Left cardiac atrium (tissue), 4 donors: ENCODE results near the gene NPAS2. TPM values are rescaled to one million over a fixed set of nuclear protein-coding genes. Genes with fewer than 3 reads are reported as not detected.

Source experiments
- ATAC-seq, 2 donors: fragments of 200-7000 bp; cut with Tn5 transposase; one replicate each; pipeline ENCODE4 v1.9.1; 2020; ENCODE audit warnings: mild to moderate bottlenecking in 2 of 2, moderate library complexity in 2 of 2
- DNase-seq: peaks from one replicate; pipeline ENCODE4 v3.0.0-alpha.2; 2020
- intact Hi-C, 2 donors: fragments of 100-400 bp; cut with DNase I; formaldehyde crosslinking; loops; one replicate each; pipeline versions ENCODE4 v1.14.1 to v1.15.1; 2022 to 2023
- total RNA-seq, 2 donors: library from RNA; stranded (reverse); fragmentation: NEBNext Ultra II Directional; extraction: Animal tissue kit (Norgen Biotek cat#: 25700); gene quantifications; one replicate each; pipeline ENCODE4 v1.2.1, GENCODE V29; 2021
- donor health status: DM: no; HTN: yes; CAD: no.
- donor health status: DM: no; HTN: yes; CAD: no; lungs with severe emphysema.
- donor health status: DM: yes; HTN: yes; CAD: no.
- donor health status: Dilated cardiomyopathy.

NPAS2 gene
- total RNA-seq, 2 donors from 2014 or later: 33.8 to 51.2 TPM

DNA sequence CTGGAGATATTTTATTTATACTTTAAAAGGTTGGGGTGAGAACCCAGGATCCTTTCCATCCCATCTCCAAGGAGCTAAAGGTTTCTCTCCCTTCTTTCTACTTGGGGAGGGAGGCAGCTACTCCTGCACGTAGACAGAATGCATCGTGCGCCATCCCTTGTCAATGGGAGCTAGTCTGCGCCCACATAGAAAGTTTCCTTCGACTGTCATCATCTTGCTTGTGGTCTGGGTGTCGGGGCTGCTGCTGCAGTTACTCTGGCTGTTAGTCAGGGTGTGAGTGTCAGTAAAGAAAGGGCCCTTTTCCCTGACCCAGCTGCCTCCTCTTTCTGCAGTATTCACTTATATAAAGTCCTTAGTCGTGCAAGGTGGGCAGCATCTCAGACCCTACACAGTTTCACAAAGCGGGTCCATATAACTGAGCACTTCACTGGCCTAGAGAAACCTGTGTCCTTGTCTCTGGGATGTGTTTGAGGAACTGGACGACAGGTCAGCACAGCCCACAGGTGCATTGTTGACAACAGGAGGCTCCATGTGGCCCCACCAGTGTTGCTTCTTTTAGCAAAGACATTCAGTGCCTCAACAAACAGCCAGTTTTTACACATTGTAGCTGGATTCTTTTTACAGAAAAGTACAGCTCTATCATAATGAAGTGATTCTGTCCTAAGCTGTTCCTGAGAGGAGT is 22.4 kb downstream of the NPAS2 start:
- DNase-seq: no peak
- intact Hi-C loops: no loop called here
- no peak for ATAC-seq

DNA sequence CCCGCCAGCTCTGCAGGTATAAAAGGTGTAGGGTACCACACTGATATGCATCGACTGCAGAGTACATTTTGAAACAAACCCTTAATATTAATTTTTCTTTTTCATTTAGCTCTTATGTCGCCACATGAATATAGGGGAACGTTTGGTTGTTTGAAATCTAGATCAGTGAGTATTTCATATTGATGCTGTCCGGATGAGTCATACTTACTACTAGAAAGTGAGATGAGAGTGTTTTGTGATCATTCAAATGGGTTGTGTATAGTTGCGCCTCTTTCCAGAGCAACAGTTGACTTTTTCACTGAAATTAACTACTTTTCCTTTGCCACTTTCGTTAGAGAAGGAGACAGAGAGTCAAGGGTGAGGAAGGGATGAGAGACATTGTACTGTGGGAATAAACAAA is 24.6 kb downstream of the NPAS2 start:
- ATAC-seq: no peak
- intact Hi-C loops: no loop called here
- no peak for DNase-seq

DNA sequence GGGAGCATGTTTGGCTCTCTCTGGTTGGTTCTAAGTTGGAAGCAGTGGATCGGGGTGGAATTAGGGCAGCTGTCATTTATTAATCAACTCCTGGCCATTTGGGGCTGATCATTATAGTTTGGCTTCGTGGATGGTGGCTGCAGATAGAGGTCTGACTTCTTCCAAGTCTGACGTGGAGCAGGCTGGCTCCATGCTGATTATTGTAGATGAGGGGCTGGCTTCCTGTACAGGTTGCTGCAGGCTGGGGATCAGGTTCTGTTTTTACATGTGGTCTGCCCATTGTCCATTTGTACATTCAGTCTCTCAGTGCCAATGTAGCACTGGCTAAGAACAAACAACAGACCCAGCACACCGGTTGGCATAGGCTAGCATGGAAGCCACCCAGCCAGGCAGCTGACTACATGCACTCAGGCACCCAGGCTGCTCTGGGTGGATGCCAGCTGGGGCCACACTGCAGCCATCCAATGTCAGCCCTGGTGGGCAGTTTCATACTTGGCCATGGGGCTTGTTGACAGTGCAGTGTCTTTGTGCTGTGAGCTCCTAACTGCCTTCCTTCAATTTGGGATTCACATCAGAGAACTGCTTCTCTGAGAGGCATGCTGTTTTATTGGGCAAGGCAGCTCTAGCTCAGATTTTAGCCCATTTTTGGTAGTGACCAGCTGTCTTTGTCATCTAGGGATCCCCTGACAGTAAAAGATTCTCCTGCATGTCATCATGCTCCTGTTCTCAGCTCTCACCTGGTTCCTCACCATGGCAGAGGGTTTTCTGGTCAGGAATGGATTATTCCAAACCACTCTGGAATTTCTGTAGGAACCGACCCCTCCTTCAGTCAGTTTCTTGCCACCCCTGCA is 25.4 kb downstream of the NPAS2 start:
- DNase-seq (peak; percentile 56), ATAC-seq (peak; percentile 72 to 86)
- intact Hi-C loops: no loop called here

DNA sequence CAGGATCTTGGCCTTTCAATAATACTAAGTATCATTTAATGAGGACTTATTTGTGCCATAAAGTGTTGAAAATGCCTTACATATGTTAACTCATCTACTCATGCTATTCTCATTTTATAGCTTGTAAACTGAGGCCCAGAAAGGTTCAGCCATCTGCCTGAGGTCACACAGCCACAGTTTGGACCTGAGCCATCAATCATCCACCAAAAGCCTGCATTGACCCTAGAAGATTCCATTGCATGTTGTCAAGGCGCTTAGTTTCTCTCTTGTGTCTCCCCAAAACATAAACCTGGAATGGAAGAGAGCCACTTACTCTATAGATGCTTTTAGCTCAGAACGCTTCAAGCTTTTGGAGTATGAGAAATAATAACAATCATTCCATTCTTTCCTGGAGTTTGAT is 26.8 kb downstream of the NPAS2 start:
- intact Hi-C loops: no loop called here
- DNase-seq: no peak
- no peak for ATAC-seq

DNA sequence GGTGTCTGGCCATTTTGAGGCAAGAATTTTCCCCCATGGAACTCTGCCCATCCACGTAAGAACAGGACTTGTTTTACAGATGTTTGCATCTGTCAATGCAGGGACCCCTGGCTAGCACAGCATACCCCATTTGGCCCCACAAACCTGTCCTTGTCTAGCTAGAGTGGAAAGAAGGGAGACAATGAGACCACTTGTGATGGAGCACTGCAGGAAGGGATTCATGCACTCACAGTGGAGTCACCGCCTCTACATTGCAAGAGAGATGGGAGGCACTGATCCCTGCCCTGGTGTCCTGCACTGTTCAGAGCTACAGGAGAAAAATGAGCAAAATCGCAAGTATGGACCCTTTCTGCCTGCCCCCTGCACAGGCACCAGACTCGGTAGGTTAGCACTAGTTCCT is 32.5 kb downstream of the NPAS2 start:
- ATAC-seq (no peak), DNase-seq (no peak)
- intact Hi-C loops: no loop called here

DNA sequence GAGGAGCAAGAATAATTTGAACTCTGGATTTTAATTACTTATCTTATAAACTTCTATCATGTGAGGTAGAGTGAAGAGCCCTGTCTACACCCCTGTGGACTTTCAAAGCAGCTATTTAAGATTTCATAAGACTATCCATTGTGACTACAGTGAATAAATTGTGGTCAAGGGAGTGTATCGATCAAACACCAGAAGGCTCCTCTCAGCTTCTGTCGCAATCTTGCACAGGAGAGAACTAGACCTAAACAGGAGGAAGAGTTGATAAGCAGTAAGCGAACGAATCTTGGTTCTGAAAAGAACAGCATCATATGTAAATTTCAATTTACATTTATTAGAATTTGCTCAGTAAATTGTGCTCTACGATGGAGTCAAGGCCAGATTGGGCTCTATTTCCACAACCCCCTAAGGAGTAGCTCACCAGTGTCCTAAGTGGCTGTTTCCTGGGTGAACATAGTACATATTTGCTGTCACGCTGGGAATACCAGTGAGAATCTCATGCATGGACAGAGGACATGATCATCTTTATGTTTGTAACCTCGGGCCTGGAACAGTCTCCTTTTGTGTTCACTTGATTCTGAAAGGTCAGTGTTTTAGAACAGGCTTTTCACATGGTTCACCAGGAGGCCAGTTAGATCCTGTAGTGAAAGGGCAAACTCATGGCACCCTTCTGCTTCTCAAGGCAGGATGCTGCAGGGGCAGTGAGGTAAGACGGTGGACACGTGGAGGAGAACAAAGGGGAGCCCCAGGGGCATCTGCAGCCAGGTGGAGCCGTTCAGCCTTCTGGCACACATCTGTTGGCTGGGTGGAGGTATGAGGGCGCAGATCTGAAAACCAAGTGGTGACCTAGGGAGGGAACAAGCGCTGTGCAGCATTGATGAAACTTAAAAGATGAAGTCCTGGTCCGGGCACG is 33.3 kb downstream of the NPAS2 start:
- intact Hi-C loops: no loop called here
- DNase-seq (no peak), ATAC-seq (no peak)

DNA sequence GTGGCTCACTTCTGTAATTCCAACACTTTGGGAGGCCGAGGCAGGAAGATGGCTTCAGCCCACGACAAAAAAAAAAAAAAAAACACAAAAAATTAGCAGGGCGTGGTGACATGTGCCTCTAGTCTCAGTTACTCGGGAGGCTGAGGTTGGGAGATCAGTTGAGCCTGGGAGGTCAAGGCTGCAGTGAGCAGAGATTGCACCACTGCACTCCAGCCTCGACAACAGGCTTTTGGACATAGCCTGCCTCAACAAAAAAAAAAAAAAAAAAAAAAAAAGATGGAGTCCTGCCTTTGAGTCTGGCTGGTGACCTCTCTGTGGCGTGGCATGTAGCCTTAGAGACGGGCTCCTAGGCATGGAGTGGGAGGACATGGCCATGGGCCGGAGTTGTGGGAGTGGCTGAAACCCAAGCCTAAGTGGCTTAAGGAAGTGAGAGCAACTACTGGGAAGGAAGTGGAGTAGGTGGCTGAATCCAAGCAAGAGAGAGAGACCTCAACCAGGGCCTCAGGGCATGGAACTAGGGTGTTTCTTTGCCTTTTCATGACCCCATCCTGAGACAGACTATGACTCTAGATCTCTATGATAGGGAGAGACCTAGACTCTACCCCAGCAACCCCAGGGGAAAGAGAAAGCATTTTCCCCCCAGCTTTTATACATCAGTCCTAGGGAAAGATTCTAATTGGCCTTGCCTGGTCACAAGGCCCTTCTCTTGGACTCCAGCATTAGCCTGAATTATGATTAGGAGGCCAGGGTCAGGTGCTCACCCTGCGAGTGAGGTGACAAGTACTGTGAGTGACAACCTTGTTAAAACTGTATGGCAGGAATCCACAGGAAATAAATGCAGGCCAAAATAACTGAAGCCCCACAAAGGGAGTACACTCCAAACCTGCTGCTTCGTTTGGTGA is 34.2 kb downstream of the NPAS2 start:
- peak; percentile 34 for DNase-seq
- intact Hi-C loops: no loop called here
- ATAC-seq: peak in 1 of 2 donors; percentile 39

DNA sequence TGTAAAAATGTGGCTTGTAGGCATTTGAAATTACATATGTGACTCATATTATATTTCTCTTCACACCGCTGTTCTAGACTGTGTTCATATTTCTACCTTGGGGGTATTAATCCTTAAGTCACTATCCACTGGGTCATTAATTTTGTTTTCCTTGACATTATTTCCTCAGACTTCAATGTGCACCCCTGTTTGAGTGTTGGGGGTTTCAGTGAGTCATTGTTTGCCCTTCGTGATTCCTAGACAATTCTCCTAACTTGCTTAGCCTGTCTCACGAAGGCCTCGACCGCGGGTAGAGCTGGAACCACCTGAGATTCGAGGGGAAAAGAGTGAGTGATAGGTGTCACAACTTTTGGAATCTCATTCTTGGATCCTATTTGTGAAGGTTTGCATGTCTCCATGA is 35.1 kb downstream of the NPAS2 start:
- DNase-seq (no peak), ATAC-seq (no peak)
- intact Hi-C loops: no loop called here

DNA sequence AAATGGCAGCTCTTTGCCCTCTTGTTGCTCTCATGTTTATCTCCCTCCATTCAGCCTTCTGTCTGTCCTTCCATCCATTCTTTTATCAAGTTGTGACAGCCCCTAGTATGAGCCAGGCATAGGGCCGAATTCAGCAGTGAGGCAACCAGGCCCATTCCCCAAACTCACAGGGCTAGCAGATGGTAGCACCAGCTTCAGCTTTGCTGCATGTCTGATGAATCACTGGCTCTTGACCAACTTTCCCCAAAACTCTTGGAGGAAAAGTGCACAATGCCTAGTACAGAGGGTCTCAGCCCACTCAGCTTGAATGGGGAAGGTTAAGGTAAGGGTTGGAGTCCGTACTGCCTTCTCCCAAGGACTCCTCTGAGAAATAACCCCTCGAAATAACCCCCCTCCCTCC is 35.7 kb downstream of the NPAS2 start:
- DNase-seq: no peak
- intact Hi-C loops: no loop called here
- no peak for ATAC-seq

DNA sequence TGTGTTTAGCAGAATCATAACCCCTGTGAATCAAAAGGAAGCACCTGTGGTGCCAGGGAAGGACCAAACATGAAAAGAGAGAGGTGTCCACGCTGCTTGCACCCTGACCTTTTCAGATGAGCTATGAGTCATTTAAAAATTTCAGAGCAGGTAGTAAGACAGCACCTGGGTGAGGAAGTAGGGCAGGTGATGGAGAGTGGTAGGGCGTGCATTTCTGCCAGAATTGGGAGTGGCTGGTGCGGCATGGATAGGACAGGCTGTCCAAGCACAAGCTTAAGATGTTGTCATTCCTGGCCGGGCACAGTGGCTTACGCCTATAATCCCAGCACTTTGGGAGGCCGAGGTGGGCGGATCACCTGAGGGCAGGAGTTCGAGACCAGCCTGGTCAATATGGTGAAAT is 36.8 kb downstream of the NPAS2 start:
- intact Hi-C loops: no loop called here
- DNase-seq (no peak), ATAC-seq (no peak)

DNA sequence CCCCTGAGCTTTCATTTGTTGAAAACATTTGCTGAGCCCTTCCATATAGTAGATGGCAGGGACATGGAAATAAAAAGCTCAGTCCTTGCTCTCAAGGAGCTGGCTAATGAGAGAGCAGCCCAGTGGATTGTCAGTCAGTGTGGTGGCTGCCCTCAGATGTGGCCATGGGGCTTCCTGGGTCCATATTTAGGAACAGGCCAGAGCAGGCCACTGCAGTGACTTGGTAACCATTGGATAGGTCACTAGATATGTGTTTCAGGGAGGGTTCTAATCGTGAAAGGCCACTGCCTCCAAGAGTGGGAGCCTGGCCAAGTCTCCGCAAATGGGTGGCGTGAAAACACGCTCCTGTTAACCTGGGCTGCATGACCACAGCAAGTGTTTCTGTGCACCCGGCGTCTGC is 37.4 kb downstream of the NPAS2 start:
- ATAC-seq: peak in 1 of 2 donors; percentile 24
- no peak for DNase-seq
- intact Hi-C loops: no loop called here

DNA sequence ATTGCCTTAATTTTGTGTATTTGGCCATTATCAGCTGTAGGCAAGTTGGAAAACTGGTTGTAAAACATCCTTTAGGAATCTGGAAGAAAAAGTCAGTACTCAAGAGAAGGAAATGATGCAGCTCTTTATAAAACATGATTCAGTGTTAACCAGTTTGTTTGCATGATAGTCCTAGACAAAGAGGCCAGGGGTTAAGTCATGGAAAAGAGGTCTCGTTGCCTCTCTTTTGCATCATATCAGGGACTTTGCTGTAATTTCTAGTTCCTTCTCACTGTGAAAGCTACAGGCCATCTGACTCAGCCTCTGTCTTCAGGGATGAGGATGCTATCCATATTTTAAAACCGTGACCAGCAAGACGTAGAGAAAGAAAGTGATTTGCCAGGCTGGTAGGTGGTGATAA is 38.0 kb downstream of the NPAS2 start:
- intact Hi-C loops: no loop called here
- DNase-seq (no peak), ATAC-seq (no peak)

DNA sequence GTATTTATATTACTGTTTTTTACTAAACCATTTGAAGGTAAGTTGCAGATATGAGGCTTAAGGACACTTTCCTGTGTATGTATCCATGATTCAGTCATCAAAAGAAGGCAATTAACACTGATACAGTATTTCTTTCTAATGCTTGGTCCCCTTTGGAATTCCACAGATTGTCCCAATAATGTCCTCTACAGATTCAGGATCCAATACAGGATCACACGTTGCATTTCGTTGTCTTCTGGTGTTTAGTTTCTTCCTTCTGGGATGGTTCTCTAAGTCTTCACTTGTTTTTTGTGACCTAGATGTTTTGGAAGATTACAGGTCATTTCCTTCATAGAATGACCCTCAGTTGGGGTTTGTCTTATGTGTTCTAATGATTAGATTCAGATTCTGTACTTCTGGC is 40.0 kb downstream of the NPAS2 start:
- intact Hi-C loops: no loop called here
- DNase-seq: no peak
- no peak for ATAC-seq

DNA sequence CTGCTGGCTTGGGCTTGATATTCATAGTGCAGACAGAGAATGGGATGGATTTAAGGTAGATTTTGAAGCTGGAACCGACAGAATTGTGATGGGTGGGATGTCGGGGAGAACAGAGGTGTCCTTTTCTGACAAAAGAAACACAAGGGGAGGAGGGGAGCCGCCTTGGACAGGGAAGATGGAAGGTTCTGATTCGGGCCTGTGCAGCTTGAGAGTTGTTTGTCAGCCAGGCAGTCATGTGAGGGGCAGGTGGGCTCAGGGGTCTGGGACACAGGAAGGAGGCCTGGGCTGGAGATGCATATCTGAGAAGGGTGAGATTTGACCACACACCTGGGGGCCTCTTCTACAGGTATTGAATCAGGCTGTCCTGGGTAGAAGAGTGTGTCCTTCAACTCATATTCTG is 41.4 kb downstream of the NPAS2 start:
- no peak for ATAC-seq
- intact Hi-C loops: no loop called here
- DNase-seq: no peak

DNA sequence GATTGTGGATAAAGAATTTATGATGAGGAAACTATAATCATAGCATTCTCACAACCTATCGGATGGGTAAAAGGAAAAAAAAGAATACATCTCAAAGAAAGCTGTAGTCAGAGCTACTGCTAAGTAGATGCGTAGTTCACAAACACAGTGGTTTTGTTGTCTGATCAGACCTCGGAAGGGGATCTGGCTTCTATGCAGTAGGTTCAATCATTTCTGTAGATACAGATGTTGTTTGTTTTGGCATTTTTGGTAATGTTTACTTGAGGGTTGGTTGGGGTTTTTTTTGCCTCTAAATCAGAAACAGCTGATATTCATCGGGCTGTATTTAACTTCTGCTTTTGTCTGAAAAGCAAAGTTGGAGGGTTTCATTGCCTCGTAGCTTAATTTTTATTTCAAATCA is 42.1 kb downstream of the NPAS2 start:
- DNase-seq: no peak
- intact Hi-C loops: no loop called here
- ATAC-seq: no peak

DNA sequence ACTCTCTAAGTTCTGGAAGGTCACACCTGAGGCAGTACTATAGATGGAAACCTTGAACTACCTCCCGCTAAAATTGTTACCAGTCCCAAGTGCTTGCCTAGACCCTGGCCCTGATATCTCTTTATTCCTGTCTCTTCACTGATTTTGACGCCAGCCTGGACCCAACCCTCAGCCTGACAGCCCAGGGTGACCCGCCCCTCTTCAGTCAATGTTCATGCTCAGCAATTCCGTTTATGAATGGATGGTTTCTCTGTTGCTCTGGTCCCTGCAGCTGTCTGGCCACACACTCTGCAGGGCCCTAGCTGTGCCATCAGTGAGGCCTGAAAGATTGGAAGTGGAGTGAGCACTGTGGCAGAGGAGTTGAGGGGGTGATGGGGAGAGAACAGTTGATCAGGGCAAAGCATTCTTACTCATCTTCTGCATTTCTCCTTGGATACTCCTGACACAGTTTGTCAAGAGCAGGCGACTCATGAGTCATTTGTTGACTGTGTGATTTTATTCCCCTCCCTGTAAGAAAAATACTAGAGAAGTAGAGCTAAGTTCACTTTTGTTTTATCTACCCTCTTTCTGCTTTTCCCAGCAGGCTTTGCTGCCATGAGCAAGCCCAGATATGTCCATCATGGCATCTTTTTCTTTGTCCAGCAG is 46.0 kb downstream of the NPAS2 start:
- intact Hi-C loops: no loop called here
- ATAC-seq (peak in 1 of 2 donors; percentile 75), DNase-seq (no peak)

DNA sequence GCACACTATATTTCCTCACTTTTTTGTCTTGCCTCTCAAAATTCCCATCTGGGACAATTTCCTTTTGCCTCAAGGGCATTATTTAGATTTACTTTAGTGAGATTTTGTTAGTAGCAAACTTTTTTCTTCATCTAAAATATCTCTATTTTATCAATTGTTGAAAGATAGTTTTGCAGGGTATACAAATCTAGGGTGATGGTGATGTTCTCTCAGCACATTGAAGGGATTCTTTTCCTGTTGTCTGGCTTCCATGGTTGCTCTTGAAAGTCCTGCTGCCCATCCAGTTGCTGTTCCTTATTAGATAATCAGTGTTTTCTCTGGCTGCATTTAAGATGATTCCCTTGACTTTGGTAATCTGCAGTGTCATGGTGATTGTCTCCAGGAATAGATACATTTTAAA is 48.1 kb downstream of the NPAS2 start:
- intact Hi-C loops: no loop called here
- DNase-seq (no peak), ATAC-seq (no peak)

DNA sequence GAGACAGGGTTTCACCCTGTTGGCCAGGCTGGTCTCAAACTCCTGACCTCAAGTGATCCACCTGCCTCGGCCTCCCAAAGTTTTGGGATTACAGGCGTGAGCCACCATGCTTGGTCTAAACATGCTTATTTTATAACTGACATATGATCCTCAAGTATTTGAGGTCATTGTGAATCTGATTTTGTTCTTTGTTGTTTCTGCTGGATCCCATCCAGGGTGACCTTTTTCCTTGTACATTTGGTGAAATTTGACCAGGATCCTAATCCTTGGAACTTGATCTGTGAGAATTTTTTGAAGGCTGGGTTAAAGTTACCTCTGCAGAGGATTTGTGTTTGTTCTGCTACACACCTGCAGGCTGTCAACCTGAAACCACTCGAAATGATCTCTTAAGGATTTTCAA is 49.2 kb downstream of the NPAS2 start:
- ATAC-seq: no peak
- no peak for DNase-seq
- intact Hi-C loops: no loop called here
